ENCODE data around the gene L3MBTL4.
"Not testable (repeated sequence)": the region's sequence is repeated elsewhere in the genome, so short reads cannot be mapped to it uniquely, and the experiment has no call there.

The L3MBTL4 gene

GRCh38 chr18:6174983-6175745 lies 239.5 kb downstream of the L3MBTL4 start:
- no peak for DNase-seq

- no peak for DNase-seq
Measured at GRCh38 chr18:6170604-6171003, 244.1 kb downstream of the L3MBTL4 start.

- DNase-seq = no peak
Measured at GRCh38 chr18:6161549-6161948, 253.2 kb downstream of the L3MBTL4 start.

- no peak for DNase-seq
Measured at GRCh38 chr18:6159426-6159825, 255.3 kb downstream of the L3MBTL4 start.

GRCh38 chr18:6158958-6159357 lies 255.8 kb downstream of the L3MBTL4 start:
- no peak for DNase-seq

GRCh38 chr18:6156446-6156845 lies 258.3 kb downstream of the L3MBTL4 start:
- no peak for DNase-seq

- DNase-seq = no peak
Measured at GRCh38 chr18:6155707-6156106, 259.0 kb downstream of the L3MBTL4 start.

GRCh38 chr18:6150430-6150829 lies 264.3 kb downstream of the L3MBTL4 start:
- DNase-seq = no peak

- no peak for DNase-seq
Measured at GRCh38 chr18:6146307-6146661, 268.4 kb downstream of the L3MBTL4 start.

GRCh38 chr18:6145645-6146306 lies 268.9 kb downstream of the L3MBTL4 start:
- DNase-seq = no peak

GRCh38 chr18:6139007-6139406 lies 275.7 kb downstream of the L3MBTL4 start:
- DNase-seq = no peak

GRCh38 chr18:6135901-6136300 lies 278.8 kb downstream of the L3MBTL4 start:
- not testable (repeated sequence) for DNase-seq

- not testable (repeated sequence) for DNase-seq
Measured at GRCh38 chr18:6135029-6135428, 279.7 kb downstream of the L3MBTL4 start.

GRCh38 chr18:6132751-6133368 lies 281.9 kb downstream of the L3MBTL4 start:
- no peak for DNase-seq

GRCh38 chr18:6120820-6121279 lies 293.9 kb downstream of the L3MBTL4 start:
- no peak for DNase-seq

GRCh38 chr18:6119761-6120160 lies 294.9 kb downstream of the L3MBTL4 start:
- no peak for DNase-seq

- no peak for DNase-seq
Measured at GRCh38 chr18:6118080-6118479, 296.6 kb downstream of the L3MBTL4 start.

GRCh38 chr18:6115710-6116109 lies 299.0 kb downstream of the L3MBTL4 start:
- no peak for DNase-seq

GRCh38 chr18:6113650-6114049 lies 301.1 kb downstream of the L3MBTL4 start:
- no peak for DNase-seq

- no peak for DNase-seq
Measured at GRCh38 chr18:6111726-6112125, 303.0 kb downstream of the L3MBTL4 start.

- DNase-seq = no peak
Measured at GRCh38 chr18:6109743-6110142, 305.0 kb downstream of the L3MBTL4 start.

- DNase-seq = no peak
Measured at GRCh38 chr18:6107794-6108193, 306.9 kb downstream of the L3MBTL4 start.

GRCh38 chr18:6106091-6106685 lies 308.5 kb downstream of the L3MBTL4 start:
- no peak for DNase-seq

Data from right kidney (tissue), 1 donor.